IPS-NIHi7 (cell line): Measurements from ENCODE around the gene SLC6A8.
"Not testable (repeated sequence)": the region's sequence is repeated elsewhere in the genome, so short reads cannot be mapped to it uniquely, and the experiment has no call there.

Source experiments
- DNase-seq: peaks from one replicate; pipeline ENCODE4 v3.0.0; 2012; ENCODE audit warnings: mixed read lengths; ENCODE audit errors: extremely low spot score

The SLC6A8 gene

DNA sequence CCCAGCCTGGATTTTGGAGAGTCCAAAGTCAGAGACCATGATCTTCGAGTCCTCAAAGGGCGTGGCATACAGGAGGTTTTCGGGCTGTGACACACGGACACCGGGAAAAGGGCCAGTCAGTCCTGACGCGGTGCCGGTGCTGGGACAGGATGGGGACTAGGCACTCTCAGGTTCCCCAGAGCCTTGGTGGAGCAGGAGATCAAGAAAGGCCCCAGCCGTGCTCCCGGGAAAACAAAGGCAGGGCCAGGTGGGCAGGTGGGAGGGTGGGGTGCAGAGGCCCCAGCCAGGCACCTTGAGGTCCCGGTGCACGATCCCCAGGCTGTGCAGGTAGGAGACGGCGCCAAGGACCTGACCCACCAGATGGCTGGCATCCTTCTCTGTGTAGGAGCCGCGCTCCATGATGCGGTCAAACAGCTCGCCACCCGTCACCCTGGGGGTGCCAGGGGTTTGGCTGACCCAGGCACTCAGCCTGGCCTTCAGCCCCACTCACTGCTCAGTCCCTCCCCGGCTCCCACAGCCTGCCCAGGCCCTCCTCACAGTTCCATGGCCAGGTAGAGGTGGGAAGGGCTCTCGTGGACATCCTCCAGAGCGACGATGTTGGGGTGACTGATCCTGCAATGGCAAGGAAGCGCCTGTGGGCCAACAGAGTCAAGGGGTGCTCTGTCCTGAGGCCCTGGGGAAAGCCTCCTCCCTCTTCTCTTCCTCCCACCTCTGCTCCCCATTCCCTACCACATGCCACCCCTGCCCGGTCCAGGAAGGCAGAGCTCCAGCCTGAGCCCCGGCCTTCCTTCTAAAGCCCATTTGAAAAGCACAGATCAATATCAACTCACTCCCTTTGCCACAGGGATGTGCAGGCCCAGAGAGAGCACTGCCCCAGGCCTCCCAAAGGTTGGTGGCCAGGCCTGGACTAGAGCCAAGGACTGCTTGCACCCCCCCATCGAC, 15.9 kb upstream of the SLC6A8 start:
- DNase-seq = peak; percentile 3

DNA sequence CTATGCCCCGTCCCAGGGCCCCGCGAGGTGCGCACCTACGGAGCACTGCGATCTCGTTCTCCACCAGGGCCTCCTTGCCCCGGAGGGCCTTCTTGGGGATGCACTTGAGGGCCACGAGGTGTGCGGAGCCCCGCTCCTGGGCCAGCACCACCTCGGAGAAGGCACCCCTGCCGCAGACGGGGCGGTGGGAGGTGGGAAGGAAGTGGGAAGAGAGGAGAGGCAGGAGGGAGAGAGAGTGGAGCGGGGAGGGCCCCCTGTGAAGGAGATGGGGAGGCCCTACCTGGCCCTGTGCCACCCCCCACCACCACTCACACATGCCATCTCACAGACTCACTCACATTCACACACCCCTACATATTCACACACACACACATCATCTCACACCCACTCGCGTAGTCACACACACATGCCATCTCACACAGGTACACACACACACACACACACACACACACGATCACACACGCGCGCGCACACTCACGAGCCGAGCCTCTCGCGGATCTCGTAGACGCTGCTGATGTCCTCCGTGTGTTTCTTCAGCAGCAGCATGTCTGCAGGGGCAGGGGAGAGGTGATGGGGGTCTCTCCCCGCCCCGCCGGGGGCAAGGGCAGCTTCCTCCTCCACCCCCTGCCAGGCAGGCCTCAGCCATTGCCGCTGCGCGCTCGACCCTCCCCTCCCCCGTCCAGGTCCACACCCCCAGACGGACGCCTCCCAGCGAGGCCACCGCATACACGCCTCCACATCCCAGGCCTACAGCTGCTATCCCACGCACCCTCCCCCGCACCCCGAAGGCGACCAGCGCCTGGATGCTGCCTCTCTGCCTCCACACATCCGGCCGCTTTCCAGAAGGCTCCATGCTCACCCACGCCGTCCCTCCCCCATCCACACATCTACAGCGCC, 14.9 kb upstream of the SLC6A8 start:
- peak; percentile 12 for DNase-seq

DNA sequence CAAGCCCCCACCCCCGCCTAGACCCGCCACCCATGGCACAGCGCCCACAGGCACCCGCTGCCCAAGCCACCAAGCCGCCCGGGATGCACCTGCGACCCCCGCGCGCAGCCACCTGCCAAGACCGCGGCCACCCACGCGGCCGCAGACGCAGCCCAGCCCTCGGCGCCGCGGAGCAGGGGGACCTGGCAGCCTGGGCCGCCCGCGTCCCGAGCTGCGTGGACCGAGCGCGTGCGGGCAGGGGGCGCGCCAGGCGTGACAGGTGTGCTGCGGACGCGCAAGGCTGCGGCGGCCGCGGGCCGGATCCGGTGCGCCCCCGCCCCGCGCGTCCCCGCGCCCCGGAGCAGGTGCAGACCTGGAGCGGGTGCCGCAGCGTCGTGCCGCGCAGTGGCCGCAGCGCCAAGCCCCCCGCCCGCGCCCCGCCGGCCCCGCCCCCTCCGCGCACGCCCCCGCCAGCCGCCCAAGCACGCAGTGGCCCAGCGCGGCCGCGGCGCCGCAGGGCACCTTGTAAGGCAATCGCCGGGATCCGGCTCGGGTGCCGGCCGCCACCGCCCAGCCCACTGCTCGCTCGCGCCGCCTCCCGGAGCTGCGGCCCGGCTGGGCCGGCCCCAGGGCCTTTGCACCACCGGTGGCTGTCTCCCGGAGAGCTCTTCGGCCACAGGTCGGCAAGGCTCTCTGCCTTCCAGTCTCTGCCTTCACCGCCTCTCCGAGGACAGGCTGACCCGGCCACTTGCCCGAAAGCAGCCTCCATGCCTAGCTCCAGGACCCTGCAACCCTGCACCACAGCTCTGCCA, 14.1 kb upstream of the SLC6A8 start, which contains the start of gene PNCK:
PNCK (minus strand) TSS at position 386 of the 791 bp plus-strand sequence. CDS start 737 bp downstream, outside the sequence.
- peak; percentile 33 for DNase-seq

DNA sequence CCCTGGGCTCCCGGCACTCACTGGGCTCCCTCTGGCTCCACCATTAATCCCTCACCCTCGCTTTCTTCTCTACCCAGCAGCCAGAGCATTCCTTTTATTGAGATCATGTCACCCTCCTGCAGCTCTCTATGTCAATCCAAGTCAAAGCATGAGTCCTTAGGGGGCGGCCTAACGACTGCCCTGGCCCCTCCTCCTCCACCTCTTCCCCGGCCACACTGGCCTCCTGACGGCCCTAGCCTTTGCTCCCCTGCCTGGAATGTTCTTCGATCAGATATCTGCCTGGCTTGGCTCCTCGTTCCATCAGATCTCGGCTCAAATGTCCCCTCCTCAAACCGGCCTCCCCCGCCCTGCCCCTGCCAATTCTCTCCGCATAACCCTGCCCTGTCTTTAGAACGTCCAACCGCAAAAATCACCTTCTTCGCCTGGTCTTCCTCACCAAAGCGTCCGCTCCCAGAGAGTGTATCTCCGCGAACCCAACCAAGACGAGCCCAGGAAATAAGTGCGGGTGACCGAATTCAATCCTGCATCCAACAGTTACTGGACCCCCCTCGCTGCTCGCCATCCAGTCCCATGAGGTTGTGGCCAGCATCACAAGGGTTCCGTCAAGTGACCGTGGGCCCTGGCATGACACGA, 13.4 kb upstream of the SLC6A8 start:
- no peak for DNase-seq

DNA sequence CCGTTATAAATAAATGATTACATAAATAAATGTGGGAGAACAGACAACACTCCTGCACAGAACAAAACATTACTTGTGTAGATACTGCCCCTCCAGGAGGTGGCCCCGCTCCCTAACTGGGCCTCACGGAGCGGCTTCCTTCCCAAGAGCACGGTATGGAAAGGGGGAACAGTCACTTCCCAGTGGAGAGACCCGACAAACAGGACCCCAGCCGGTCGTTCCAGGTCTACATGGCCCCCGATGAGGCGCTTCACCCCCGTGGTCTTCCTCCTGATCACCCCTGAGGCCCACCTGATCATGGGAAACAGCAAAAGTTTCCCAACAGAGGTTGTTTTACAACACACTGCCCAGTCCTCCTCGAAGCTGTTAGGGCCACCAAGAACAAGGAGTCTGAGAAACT, 6.6 kb upstream of the SLC6A8 start:
- DNase-seq = no peak

DNA sequence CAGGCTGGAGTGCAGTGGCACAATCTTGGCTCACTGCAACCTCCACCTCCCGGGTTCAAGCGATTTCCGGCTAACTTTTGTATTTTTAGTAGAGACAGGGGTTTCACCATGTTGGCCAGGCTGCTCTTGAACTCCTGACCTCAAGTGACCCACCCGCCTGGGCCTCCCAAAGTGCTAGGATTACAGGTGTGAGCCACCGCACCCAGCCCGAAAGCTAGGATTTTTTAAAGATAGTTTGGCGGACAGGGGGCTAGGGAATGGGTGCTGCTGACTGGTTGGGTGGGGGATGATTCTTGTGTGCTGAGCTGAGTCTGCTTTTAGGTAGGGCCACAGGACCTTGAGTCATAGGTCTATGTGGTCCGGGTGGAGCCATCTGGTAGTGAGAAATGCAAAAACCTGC, 4.2 kb upstream of the SLC6A8 start:
- DNase-seq = not testable (repeated sequence)

DNA sequence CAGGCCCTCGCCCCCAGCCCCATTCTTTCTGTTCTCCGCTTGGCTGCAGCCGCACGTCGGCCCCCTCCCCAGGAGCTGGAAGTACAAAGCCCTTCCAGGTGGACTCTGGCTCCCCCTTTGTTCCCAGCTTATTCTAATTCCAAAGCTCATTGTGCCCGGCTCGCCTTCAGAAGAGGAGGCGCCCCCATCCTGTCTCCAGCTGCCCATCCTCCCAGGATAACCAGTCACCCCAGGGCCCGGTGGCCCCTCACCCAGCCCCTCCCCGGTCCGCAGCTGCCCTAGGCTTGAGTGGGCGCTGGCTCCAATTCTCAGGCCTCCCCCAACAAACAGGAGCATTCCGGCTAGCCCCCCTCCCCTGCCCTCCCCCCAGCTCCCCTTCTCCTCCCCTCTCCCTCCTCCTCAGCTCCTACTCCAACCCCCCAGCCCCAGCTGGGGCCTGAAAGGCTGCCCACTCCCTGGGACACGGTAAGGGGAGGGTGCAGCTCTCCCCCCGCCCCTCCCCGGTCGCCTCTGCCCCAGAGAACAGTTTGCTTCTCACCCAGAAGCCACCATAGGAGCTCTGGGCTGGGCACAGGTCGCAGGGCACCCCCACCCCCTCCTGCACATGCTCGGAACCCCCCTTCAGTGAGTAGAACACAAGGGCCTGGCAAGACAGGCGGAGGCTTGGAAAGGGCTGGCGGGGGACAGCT, 3.1 kb upstream of the SLC6A8 start:
- DNase-seq = peak; percentile 47

DNA sequence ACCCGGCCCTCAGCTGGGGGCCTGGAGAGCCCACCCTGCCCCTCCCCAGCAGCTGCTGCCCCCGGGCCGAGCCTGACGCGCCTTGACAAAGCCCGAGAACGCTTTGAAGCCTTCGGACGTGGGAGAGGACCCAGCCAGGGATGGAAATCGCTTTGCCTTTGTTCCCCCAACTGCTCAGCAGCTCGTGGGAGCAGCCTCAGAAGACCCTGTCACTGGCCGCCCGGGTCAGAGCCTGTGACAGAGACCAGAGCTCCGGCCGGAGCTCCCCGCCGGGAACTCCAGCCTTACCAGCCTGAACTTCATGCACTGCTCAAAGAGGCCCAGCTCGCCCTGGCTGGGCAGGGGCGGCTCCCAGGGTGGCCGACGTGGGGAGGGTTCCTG, 2.6 kb upstream of the SLC6A8 start:
- no peak for DNase-seq

DNA sequence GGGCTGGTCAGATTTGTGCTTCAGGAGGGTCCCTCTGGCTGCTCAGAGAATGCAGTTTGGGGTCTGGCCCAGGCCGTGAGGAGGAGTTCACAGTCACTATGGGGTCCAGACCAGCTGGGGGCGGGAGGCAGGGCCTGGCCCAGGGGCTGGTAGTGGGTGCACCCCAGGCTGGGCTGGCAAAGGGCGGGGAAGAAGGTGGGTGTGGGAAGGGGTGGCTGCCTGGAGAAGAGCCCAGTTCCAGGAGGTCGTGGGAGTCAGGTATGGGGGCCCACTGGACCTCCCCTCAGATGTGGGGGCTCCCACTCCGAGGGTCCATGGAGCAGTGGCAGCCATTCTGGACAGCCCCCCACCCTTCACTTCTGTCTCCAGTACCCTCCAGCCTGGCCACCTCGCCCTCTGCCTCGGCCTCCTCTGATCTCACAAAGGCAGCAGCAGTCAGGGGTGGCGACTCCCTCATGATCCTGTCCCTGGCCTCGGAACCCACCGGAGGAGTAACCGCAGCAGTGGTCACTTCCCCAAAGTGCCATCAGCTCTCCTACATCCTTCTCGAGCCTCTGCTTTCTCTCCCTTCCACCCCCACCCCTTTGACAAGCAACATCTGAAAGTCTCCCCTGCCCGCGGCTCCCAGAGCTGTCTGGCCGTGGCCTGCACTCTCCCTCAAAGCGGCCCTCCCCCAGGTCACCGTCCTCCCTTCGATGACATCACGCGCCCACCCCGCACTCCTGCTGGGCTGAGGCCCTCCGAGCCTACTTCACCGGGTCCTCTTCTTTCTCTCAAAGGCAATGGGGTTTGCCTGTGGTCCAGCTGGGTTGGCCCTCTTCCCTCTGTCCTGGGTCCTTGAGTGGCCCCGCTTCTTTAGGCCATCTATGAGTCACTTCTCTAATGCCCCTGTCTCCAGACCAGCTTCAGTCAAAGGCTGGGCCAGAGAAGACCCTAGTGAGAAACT, 1.7 kb upstream of the SLC6A8 start:
- no peak for DNase-seq

DNA sequence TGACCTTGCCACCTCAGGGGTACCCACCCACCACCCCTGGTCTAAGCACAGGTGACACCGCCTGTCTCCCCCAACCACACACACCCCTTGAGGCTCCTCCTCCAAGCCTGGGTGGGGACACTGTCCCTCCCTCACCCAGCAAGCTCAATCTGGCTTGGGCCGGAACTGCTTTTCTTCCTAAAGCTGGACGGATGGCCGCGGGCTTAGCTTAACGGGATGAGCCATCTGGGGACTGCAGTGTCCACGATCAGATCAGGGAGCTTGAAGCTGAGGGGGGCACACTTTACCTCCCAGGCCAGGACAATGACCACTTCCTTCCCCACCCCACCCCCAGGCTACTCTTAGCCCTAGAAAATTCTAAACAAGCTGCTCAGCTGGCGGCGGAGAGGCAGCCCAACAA, 1.0 kb upstream of the SLC6A8 start:
- no peak for DNase-seq

DNA sequence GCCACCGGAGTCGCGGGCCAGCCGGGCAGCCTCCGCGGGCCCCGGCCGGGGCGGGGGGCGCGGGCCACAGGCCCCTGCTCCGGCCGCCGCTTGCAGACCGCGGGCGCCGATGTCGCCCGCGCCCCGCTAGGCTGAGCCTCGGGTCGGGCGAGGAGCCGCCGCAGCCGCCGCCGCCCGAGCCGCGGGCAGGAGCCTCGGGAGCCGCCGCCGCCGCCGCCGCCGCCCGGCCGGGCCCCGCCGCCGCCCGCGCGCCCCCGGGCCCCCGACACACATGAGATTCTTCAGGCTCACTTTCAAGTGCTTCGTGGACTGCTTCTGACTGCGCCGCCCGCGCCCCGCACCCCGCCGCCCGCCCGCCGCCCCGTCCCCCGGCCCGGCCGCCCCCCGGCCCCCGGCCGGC, 345 bp downstream of the SLC6A8 start:
- no peak for DNase-seq

DNA sequence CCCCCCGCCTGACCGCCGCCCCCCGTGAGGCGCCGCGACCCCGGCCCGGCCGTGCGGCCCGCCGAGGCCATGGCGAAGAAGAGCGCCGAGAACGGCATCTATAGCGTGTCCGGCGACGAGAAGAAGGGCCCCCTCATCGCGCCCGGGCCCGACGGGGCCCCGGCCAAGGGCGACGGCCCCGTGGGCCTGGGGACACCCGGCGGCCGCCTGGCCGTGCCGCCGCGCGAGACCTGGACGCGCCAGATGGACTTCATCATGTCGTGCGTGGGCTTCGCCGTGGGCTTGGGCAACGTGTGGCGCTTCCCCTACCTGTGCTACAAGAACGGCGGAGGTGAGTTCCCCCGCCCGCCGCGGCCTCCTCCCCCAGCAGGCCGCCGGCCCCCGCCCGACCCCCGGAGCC, 780 bp downstream of the SLC6A8 start:
- DNase-seq = no peak

DNA sequence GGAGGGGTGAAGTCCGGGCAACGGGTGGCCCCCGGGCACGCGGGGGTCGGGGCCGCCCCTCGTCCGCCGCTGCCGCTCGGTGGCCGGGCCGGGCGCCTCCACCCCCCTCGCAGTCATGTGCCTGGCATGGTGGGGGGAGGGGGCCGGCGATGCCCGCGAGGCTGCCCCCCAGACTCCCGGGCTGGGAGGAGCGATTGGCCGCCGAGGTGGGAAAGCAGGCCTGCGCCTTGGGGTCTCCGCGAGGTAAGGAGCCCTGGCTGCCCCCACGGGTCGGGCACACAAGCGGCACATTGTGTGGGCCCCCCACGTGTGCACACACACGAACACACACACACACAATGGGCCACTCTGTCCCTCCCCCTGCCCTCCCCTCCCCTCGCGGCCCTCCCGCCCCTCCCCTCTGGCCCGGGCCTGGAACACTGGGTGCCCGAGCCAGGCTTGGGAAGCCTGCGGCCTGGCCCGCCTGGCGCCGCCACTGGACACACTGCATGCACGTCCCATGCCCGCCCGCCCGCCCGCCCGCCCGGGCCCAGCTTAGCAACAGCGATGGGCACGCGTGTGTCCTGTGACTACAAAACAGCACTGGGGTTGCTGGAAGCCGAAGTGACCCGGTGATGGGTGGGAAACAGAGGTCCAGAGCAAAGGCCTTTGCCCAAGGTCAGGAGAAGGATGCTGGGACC, 1.3 kb downstream of the SLC6A8 start:
- DNase-seq = no peak

DNA sequence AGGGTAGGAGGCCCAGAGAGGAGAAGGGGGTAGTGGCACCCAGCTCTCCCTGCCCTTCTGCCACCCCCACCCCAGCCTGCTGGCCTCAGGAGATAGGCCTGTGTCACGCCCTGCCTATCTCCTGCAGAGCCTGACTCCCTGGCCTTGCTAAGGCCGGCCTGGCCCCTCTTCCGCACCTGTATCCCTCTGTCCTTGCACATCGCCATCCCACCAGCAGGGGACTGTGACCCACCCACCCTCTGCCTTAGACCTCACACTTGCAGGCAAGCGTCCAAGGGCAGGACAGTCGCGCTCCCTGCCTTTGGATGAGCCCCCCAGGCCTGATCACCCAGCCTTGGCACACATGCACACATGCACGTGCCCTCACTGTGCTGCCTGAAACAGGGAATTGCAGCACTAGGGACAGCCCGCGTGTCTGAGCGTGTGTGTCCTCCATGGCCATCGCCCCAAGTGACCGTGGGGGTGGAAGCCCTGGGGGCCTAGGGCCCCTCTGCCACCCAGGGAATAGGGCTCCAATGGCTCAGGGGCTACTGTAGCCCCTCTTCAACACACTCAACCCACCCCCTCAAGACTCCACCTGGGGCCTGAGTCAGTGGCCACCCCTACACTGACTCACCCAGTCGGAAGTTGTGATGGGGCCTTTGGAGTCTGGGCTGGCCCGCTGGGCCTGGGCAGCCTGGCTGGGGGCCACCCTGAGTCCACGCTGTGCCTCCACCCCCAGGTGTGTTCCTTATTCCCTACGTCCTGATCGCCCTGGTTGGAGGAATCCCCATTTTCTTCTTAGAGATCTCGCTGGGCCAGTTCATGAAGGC, 2.1 kb downstream of the SLC6A8 start:
- DNase-seq = no peak

DNA sequence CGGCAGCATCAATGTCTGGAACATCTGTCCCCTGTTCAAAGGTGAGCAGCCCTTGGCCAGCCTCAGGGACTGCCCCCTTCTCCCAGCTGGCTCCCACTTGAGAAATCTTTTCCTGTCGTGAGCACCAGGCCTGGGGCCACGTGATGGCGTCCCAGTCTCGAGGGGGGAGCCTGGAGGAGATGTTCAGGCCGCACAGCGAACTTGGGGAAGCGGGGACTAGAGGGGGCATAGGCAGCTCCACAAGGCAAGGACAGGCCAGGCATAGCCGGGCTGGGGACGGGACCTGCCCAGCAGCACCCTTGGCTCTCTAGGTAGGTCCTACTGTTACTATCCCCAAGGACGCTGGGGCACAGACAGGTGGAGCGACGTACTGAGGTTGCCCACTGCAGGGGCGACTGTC, 2.7 kb downstream of the SLC6A8 start:
- DNase-seq = no peak

DNA sequence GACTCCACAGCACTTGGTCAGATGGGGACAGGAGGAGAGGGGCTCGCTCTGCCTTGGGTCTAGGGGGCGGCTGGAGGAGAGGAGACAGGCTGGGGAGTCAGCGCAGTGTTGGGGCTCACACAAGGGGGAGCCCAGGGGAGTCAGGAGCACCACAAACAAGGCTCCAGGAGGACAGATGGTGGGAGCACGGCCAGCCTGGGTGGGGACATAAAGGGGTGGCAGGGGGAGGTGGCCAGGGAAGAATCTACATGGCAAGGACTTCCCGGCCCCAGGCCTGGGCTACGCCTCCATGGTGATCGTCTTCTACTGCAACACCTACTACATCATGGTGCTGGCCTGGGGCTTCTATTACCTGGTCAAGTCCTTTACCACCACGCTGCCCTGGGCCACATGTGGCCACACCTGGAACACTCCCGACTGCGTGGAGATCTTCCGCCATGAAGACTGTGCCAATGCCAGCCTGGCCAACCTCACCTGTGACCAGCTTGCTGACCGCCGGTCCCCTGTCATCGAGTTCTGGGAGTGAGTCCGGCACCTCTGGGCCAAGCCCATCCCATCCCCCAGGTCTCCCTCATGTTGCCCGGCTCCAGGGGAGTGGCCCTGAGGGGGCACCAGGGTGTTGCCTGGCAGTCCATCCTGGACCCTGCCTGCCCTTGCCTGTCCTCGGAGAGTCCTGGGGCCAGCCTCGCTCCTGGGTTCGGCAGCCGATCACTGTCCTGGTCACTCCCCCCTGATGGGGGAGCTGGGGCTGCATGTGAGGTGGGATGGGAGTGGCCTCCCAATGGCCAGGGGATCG, 3.5 kb downstream of the SLC6A8 start:
- DNase-seq = not testable (repeated sequence)

DNA sequence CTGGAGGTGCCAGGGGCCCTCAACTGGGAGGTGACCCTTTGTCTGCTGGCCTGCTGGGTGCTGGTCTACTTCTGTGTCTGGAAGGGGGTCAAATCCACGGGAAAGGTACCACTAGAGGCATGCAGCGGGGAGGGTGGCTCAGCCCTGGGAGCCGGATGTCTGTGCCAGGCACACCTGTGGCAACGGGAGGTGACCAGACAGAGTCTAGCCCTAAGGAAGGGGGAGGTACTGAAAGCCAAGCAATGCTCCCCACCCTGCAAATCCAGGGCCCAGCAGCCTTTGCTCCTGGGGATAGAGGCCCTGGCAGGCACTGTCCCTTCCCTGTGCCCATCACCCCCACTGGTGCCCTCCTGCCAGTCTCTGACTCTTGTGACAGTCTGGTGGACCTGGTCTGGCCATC, 4.3 kb downstream of the SLC6A8 start:
- DNase-seq = no peak
